GM19452 (cell line): Measurements from ENCODE around the gene PNMA5.
"Not testable (repeated sequence)": the region's sequence is repeated elsewhere in the genome, so short reads cannot be mapped to it uniquely, and the experiment has no call there.

Source experiments
- ATAC-seq: cut with Tn5 transposase; IDR thresholded peaks from one replicate; pipeline ENCODE4 v1.9.1; 2021; ENCODE audit not compliant: unreplicated experiment

The PNMA5 gene

DNA sequence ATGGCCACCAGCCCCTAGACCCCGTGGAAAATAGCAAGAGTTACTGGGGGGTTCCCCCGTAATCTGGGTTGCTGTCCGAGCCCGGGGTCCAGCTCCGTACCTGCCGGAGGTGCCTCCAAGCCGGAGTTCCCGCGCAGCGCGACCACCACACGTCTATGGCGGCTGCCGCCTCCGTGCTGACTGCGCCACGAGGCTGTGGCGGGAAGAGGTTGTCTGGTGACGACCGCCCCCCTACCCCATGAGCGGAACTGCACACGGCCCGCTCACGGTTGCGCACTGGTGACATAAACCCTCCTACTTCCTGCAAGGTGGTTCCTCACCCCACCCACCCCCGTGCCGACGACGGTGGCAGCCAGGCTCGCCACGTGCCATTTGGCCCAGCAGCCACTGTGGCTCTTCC, at the start of gene PNMA5:
Gene PNMA5, minus strand, starts transcription at position 184 of the 400 bp plus-strand sequence. CDS start 2,518 bp downstream, outside the sequence.
- ATAC-seq = no peak

DNA sequence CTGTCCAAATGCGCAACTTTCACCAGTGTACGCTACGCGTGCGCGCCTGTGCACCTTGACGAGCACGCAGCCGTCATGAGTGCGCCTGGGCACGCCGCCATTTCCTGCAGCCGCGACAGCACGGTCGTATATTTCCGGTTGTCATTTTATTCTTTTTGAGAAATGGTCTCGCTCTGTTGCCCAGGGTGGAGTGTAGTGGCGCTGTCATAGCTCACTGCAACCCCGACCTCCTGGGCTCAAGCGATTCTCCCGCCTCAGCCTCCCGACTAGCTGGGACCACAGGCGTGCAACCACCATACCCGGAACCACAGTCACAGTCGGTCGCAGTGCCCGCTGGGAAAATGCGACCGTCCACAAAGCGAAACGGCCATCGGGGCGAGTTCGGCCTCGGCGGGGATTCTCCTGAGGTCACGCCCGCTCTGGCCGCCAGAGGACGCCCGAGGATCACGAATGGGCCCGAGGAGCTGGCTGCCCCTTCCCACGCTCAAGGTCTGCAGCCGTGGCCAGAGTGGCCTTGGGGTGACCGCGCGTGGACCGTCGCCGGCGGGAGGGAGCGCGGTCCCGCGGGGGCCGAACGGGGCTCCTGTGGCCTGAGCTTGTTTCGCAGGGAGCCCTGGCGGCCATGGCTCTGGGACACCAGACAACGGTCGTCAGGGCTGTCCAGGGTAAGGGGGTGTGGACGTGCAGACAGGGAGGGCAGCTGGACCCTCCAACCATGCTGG, 38.6 kb upstream of the PNMA5 start:
- ATAC-seq = peak; percentile 86

DNA sequence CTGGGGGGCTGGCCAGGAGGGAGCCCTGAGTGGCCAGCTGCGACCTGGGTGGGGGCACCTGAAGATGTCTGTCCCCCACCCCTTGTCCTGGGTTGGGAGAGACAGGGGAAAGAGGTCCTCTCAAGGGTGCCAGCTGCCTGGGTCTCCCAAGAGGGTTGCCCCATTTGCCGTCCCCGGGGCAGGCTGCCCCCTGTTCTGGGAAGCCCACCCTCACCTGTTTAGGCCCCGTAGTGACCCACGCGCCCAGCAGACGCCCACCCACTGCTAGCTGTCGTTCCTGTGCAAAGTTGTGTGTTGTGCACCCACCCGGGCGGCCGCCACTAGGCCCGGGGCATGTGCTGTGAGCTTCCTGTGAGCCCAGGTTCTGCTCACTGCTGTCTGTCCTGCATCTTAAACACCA, 36.9 kb upstream of the PNMA5 start:
- ATAC-seq = no peak

DNA sequence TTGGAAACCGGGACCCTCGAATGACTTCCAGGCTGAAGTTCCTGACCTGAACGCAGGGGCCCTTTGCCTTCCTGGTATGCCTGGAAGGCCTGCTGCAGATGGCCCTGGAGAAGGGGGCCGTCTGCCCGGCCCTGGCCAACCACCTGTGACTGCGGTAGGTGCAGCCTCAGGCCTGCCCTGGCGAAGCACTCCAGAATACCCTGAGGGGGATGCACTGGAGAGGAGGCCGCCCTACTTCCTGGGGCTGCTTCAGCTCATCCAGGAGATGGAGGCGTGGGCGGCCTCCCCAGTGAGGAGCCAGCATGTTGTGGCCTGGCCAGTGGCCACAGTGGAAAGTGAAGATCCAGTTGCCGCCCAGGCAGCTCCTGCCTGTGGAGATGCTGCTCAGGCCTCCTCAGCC, 36.0 kb upstream of the PNMA5 start:
- no peak for ATAC-seq

DNA sequence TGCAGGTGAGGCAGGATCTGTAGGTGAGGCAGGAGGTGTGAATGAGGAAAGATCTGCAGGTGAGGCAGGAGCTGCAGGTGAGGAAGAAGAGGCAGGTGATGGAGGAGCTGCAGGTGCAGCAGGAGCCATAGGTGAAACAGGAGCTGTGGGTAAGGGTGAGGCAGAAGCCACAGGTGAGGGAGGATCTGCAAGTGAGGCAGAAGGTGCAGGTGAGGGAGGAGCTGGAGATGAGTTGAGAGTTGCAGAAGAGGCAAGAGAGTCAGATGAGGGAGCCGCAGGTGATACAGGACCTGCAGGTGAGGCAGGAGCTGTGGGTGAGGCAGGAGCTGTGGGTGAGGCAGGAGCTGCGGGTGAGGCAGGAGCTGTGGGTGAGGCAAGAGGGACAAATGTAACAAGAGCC, 35.2 kb upstream of the PNMA5 start:
- ATAC-seq = no peak

DNA sequence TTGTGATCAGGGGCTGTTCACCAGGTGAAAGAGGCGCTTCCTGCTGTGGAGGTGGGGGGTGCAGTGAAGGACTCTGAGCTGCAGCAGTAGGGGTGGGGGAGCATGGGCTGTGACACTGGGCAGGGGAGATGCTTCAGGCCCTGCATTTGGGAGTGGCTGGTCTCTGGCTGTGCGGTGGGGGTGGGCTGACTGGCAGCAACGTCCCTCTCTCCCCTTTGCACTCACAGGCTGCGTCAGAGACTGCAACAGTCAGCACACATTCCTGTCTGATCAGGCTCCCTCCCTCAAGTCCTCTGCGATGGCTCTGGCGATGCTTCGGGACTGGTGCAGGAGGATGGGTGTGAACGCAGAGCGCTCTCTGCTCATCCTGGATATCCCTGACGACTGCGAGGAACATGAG, 34.6 kb upstream of the PNMA5 start:
- not testable (repeated sequence) for ATAC-seq

DNA sequence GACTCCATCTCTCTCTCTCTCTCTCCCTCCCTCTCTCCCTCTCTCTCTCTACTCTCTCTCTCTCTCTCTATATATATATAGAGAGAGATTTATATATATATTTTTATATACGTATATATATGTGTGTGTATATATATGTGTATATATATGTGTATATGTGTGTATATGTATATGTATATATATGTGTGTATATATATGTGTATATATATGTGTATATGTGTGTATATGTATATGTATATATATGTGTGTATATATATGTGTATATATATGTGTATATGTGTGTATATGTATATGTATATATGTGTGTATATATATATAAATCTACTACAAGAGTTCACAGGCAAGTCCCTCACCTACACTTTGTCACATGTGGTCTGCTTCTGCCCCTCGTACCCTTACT, 32.6 kb upstream of the PNMA5 start:
- ATAC-seq = not testable (repeated sequence)

DNA sequence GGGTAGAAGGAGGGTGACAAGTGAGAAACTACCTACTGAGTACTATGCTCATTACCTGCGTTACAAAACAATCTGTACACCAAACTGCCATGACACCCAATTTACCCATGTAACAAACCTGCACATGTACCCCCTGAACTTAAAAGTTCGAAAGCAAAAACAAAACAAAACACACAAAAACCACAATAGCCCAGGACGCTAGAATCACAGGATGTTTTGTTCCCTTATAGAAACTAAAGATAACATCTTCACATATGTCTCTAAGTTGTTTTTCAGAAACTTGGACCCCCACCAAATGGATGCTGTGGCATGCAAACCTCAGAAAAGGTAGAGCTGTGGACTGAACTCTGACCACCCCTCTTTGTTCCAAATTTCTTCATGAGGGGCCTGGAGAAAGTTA, 25.2 kb upstream of the PNMA5 start:
- ATAC-seq = no peak

DNA sequence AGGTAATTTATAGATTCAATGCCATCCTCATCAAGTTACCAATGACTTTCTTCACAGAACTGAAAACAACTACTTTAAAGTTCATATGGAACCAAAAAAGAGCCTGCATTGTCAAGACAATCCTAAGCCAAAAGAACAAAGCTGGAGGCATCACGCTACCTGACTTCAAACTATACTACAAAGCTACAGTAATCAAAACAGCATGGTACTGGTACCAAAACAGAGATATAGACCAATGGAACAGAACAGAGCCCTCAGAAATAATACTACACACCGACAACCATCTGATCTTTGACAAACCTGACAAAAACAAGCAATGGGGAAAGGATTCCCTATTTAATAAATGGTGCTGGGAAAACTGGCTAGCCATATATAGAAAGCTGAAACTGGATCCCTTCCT, 23.3 kb upstream of the PNMA5 start:
- not testable (repeated sequence) for ATAC-seq

DNA sequence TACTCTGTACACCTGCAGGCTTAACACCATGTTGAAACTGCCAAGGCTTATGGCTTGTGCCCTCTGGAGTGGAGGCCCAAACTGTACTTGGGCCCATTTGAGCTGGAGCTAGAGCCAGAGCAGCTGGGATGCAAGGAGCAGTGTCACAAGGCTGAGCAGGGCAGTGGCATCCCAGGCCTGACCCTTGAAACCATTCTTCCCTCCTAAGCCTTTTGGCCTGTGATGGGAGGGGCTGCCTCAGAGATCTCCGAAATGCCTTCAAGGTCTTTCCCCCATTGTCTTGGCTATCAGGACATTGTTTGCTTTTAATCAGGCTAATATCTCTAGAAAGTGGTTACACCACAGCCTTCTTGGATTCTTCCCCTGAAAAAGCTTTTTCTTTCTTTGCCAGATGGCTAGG, 10.9 kb upstream of the PNMA5 start:
- no peak for ATAC-seq

DNA sequence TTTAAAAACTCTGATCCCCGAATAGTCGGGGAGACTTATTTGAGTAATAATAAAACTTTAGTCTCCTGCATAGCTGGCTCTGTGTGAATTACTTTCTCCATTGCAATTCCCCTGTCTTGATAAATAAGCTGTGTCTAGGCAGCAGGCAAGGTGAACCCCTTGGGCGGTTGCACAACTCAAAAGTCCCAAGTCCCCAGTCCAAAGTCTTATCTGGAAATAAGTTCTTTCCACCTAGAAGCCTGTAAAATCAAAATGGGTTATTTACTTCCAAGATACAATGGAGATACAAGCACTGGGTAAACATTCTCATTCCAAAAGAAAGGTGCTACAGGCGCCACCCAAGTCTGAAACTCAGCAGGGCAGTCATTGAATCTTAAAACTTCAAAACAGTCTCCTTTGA, 10.1 kb upstream of the PNMA5 start:
- no peak for ATAC-seq

DNA sequence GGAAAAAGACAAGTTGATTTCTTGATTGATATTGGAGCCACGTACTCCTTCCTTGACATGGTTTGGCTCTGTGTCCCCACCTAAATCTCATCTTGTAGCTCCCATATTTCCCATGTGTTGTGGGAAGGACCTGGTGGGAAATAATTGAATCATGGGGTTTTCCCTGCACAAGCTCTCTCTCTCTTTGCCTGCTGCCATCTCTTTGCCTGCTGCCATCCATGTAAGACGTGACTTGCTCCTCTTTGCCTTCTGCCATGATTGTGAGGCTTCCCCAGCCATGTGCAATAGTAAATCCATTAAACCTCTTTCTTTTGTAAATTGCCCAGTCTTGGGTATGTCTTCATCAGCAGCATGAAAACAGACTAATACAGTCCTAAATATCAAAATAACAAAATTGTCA, 8.3 kb upstream of the PNMA5 start:
- ATAC-seq = not testable (repeated sequence)

DNA sequence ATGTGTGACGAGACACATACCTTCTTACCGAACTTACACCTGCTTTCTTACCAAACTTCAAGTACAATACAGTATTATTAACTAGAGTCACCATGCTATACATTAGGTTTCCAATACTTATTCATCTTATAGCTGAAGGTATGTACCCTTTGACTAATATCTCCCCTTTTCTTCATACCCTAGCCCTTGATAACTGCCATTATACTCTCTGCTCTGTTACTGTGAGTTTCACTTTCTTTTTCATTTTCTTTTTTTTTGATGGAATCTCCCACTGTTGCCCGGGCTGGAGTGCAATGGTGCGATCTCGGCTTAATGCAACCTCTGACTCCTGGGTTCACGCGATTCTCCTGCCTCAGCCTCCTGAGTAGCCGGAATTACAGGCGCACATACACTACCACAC, 3.4 kb upstream of the PNMA5 start:
- no peak for ATAC-seq

DNA sequence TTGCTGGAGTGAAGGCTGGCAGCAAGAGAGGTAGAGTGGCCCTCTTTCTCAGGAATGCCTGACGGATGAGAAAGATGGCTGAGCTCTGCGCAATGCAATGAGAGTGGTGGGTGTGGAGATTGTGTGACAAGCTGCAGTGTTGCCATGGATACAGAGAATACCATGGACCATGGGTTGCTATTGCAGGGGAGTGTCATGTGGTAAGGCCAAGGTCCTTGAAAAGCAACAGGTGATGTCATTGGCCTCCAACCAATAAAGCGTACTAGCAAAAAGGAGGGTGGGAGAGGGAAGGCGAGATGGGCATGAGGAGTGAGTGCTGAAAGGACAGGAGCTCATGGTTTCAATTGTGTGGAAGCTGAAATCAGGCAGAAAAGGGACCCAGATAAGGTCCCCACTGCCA, 1.8 kb downstream of the PNMA5 start:
- ATAC-seq = no peak

DNA sequence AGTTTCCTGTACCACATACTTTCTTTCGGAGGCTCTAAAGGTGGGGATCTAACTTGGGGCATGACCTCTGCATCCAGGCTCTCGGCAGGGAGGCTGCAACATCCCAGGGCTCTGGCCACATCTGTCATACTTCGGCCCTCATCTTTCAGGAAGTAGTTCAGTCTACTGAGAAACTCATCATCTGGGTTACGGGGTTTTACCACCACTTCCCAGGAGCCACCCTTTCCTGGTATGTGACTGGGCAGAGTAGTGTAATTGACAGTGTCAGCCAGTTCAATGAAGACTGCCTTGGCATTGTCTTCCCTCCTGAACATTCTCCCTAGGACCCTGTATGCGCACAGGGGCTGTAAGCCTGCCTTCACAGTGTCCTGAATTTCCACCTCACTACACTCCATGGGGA, 2.8 kb downstream of the PNMA5 start:
- no peak for ATAC-seq

DNA sequence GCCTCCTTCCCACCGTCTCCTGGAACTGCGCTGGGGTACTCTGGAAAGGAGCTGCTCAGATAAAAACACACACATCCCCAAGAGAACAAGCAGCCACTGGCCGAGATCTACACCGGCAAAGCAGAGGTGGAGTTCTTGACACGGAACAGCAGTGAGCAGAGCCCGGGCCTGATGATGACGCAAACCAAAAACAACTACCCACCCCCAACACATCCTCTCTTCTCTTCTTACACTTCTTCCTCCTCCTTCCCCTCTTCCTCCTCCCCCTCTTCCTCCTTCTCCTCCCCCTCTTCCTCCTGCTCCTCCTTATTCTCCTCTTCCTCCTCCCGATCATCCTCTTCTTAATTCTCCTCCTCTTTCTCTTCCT, 4.6 kb downstream of the PNMA5 start:
- no peak for ATAC-seq

DNA sequence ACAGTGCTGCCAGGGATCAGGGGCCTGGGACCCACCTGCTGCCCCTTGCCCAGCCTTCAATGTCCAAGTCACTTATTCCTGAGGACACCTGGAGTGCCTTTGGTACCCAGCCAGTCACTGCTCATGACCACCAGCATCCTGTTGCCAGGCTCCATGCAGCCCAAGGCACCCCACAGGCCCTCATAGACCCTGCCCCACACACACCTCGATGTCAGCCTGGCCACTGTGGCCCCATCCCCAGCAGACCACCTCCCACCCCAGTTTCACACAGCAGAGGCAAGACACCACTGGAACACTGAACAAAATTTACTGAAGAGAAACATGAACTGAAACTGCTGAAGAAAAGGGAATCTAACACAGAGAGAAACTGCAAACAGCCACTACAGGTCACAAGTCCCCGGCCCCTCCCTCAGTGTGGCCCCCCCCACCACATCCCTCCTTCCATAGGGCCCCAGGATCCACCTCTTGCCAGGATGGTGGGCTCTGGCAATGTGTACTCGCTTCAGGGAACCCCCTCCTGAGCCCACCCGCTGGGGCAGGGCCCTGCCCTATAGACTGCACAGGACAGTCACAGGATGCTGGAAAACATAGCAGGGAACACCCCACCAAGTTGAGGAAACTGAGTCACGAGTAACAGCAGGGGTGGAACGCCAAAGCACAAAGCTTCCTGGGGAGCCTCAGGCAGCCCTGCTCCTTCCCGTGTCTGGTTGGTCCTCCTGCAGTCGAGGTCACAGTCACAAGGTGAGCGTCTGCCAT, 5.2 kb downstream of the PNMA5 start:
- no peak for ATAC-seq

DNA sequence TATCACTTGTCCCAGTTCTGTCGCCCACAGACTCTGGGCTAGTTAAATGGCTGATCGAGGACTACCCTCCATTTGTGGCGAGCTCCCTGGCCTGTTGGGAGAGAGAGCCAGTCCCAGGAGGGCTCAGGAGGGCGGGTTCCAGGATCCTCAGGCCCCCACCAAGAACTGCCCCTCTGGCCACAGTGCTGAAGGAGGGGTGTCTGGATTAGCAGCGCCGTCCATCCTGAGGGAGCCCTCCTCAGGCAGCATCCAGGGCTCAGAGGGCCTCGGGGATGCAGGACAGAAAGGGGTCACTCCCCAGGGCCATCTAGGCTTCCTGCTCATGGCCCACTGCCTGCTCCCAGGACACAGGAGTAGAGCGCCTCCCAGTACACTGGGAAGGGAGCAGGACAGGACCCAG, 6.1 kb downstream of the PNMA5 start:
- ATAC-seq = no peak

DNA sequence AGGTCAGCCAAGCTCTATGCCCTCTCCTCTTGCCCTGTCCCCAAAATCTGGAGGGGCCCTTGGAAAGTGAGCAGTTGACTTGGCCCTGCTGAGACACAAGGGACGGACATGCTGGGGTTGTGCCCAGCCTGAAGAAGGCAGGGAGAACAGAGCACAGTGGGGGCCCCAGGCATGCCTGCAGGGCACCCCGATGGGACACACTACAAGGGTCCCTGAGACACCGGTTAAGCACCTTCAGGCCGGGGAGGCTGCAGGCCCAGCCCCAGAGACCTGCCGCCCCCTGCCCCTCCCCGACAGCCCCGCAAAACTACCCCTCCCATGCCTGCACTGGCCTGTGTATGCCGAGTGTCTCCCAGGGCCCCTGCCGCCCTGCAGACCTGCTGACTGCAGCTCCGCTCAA, 6.8 kb downstream of the PNMA5 start:
- not testable (repeated sequence) for ATAC-seq

DNA sequence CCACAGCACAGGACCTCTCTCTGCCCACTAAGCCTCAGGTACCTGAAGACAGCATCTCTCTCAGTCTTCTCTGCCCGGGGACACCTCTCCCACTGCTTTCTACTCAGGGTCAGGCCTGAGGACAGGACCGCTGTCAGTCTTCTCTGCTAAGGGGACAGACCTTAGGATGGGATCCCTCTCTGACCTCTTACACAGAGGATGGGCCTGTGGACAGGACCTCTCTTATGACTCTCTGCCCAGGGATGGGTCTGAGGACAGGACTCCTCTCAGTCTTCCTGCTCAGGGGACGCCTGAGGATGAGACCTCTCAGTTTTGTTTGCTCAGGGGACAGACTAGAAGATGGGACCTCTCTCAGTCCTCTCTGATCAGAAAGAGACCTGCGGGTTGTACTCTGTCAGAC, 8.5 kb downstream of the PNMA5 start:
- not testable (repeated sequence) for ATAC-seq

DNA sequence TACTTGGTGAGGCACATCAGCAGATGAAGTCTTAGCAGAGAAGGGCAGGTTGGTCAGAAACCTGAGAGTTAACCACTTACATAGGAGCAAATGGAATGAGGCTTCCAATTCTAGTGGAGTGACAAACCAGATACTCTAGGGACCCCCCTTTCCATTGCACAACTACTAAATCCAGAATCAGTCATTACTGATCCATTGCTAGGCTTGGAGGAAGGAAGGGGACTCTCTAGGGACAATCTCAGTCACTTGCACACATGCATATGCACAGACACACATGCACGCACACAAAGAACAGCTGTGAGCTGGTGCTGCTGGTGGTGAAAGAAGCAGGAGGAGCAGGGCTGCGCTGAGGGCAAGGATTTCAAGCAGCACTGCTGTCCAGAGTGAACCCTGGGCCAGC, 25.7 kb downstream of the PNMA5 start:
- ATAC-seq = no peak

DNA sequence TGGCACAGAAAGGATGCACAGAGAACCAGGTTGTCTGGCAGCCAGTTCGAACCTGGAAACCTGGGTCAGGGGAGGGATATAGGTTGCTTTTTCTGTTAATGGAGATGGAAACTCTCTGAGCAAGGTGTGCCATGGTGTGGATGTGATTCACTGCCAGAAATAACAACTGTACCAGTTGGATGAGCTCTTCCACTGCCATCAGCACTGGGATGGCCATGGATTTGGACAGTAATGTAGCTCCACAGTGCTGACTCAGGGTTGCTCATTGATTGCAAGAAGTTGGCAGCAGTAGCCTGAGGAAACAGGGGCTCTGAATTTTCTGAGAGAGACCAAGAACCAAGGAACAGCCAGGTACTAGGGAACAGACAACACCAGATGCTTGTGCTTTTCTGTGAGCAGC, 33.8 kb downstream of the PNMA5 start:
- no peak for ATAC-seq

DNA sequence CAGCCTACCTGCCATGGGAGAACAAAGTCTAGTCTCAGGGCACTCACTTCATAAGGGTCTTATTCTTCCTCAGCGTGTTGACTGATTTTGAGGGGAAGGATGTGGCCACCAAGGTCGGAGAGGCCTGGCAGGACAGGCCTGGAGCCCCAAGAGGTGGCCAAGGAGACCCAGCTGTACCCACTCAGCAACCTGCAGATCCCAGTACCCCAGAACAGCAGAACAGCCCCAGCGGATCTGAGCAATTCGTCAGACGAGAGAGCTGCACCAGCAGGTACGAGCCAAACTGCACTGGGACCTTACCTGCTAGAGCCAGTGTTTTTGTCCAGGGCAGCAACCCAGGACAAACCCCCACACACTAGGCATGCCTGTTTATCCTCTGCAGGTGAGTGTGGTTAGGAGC, 34.3 kb downstream of the PNMA5 start:
- no peak for ATAC-seq
